Endothelial cell of umbilical vein (primary cell): Measurements from ENCODE around the gene AREG. TPM values are rescaled to one million over a fixed set of nuclear protein-coding genes. Genes with fewer than 3 reads are reported as not detected.

Experiments
- BruUV-seq: library from RNA; stranded (reverse); fragments of 400-500 nt; replicated peaks from 2 replicates; lab custom pipeline; 2021; lab: Mats Ljungman, UMichigan
- CTCF ChIA-PET: fragments of 300-600, 350-600 bp; sonication (Branson Sonifier 250); formaldehyde crosslinking; loops from one replicate; lab custom pipeline; 2021; ENCODE audit warnings: antibody characterized with exemption, inconsistent platforms; lab: Charles Lee
- POLR2A ChIA-PET: fragments of 300-600, 350-600 bp; sonication (Branson Sonifier 250); formaldehyde crosslinking; loops from one replicate; lab custom pipeline; 2021; ENCODE audit warnings: antibody characterized with exemption, inconsistent platforms; lab: Charles Lee
- DNase-seq: peaks from one replicate; pipeline ENCODE4 v3.0.0-alpha.2; 2011; ENCODE audit warnings: low read depth, low spot score
- FAIRE-seq: peaks from 2 replicates; lab custom pipeline; 2011; peaks lifted over from hg19 to GRCh38; lab: Jason Lieb, UNC
- H2AFZ ChIP-seq: 2 replicates; pipeline ENCODE4 v1.6.0; 2012; ENCODE audit warnings: low read depth, low read length, control low read depth, inconsistent platforms
- H3K27ac ChIP-seq: 2 replicates; pipeline ENCODE4 v1.5.1; 2011; ENCODE audit warnings: low read depth, mild to moderate bottlenecking, control low read depth, low read length, moderate library complexity; ENCODE audit not compliant: insufficient read depth
- H3K27me3 ChIP-seq, 2 experiments: 2 replicates each; pipeline versions ENCODE4 v1.6.0 to v1.6.1; 2011; ENCODE audit warnings: low read length in 2 of 2, mixed read lengths in 1 of 2; ENCODE audit not compliant: control insufficient read depth in 2 of 2, insufficient read depth in 2 of 2
- H3K36me3 ChIP-seq, 2 experiments: 2 replicates in 1 of 2; 3 replicates in 1 of 2; pipeline ENCODE4 v1.5.1; 2011; ENCODE audit warnings: low read length in 2 of 2, mild to moderate bottlenecking in 1 of 2, moderate library complexity in 1 of 2; ENCODE audit not compliant: control insufficient read depth in 2 of 2, insufficient read depth in 2 of 2; ENCODE audit errors: extremely low read depth in 1 of 2
- H3K4me1 ChIP-seq: 3 replicates; pipeline ENCODE4 v1.5.1; 2011; ENCODE audit warnings: mild to moderate bottlenecking, low read length; ENCODE audit not compliant: control insufficient read depth, insufficient read depth; ENCODE audit errors: extremely low read depth
- H3K4me2 ChIP-seq: 2 replicates; pipeline ENCODE4 v1.6.1; 2011; ENCODE audit warnings: low read length, control low read depth, mixed read lengths; ENCODE audit not compliant: insufficient read depth
- H3K4me3 ChIP-seq, 3 experiments: fragments of 200-600 bp in 1 of 3; sonication (generic), shearing (Covaris generic) in 1 of 3; replicated peaks in 1 of 3; 2 replicates each; pipeline ENCODE4 v1.5.1; 2011 to 2016; ENCODE audit warnings: control low read depth in 3 of 3, low read length in 3 of 3, mild to moderate bottlenecking in 2 of 3, inconsistent platforms in 1 of 3, low read depth in 1 of 3, moderate library complexity in 1 of 3; ENCODE audit not compliant: insufficient read depth in 1 of 3
- H3K79me2 ChIP-seq: 2 replicates; pipeline ENCODE4 v1.6.0; 2012; ENCODE audit warnings: low read length, inconsistent platforms; ENCODE audit not compliant: control insufficient read depth, insufficient read depth
- H3K9ac ChIP-seq: replicated peaks from 2 replicates; pipeline ENCODE3; 2011; ENCODE audit warnings: low read length, control low read depth; ENCODE audit not compliant: insufficient read depth; ENCODE audit errors: extremely low read depth
- H3K9me1 ChIP-seq: replicated peaks from 3 replicates; pipeline ENCODE4 v1.6.0; 2011; ENCODE audit warnings: mild to moderate bottlenecking, low read length; ENCODE audit not compliant: control insufficient read depth, insufficient read depth; ENCODE audit errors: extremely low read depth
- H3K9me3 ChIP-seq: replicated peaks from 2 replicates; pipeline ENCODE4 v1.5.1; 2012; ENCODE audit warnings: low read length, inconsistent platforms; ENCODE audit not compliant: control insufficient read depth, insufficient read depth
- H4K20me1 ChIP-seq: replicated peaks from 2 replicates; pipeline ENCODE3; 2011; ENCODE audit warnings: mild to moderate bottlenecking, low read length; ENCODE audit not compliant: control insufficient read depth, insufficient read depth; ENCODE audit errors: extremely low read depth
- CTCF ChIP-seq, 2 donors: IDR thresholded peaks; 1 replicate in 1 of 2; 2 replicates in 1 of 2; pipeline ENCODE4 v1.5.1; 2011; ENCODE audit warnings: low read length in 2 of 2, mild to moderate bottlenecking in 2 of 2, moderate library complexity in 2 of 2, control low read depth in 1 of 2, inconsistent platforms in 1 of 2, low read depth in 1 of 2; ENCODE audit not compliant: insufficient read depth in 1 of 2; ENCODE audit errors: extremely low read depth in 1 of 2
- EZH2 ChIP-seq: IDR thresholded peaks from 2 replicates; pipeline ENCODE4 v1.6.1; 2012; ENCODE audit warnings: borderline replicate concordance, low read depth, mild to moderate bottlenecking, moderate library complexity, low read length, inconsistent platforms; ENCODE audit not compliant: severe bottlenecking
- FOS ChIP-seq: IDR thresholded peaks from 2 replicates; pipeline ENCODE4 v1.6.1; 2011; ENCODE audit warnings: mild to moderate bottlenecking, low read length, moderate library complexity, borderline replicate concordance; ENCODE audit not compliant: insufficient read depth
- GATA2 ChIP-seq: IDR thresholded peaks from 2 replicates; pipeline ENCODE4 v1.7.0; 2011; ENCODE audit warnings: low read depth, mild to moderate bottlenecking, moderate library complexity, mixed read lengths, low read length; ENCODE audit not compliant: insufficient read length, insufficient read depth
- JUN ChIP-seq: IDR thresholded peaks from 2 replicates; pipeline ENCODE4 v1.6.1; 2011; ENCODE audit warnings: borderline replicate concordance, low read depth; ENCODE audit not compliant: insufficient read length, insufficient read depth
- MAX ChIP-seq: IDR thresholded peaks from 2 replicates; pipeline ENCODE4 v1.6.1; 2011; ENCODE audit not compliant: insufficient read depth, insufficient read length
- MYC ChIP-seq: IDR thresholded peaks from one replicate; pipeline ENCODE4 v1.6.1; 2011; ENCODE audit warnings: mild to moderate bottlenecking, low read depth, low read length
- POLR2A ChIP-seq: IDR thresholded peaks from 2 replicates; pipeline ENCODE4 v1.6.1; 2012; ENCODE audit warnings: low read depth, mild to moderate bottlenecking, control low read depth, low read length
- POLR2AphosphoS5 ChIP-seq: IDR thresholded peaks from 2 replicates; pipeline ENCODE4 v1.6.1; 2012; ENCODE audit warnings: low read depth, mild to moderate bottlenecking, control low read depth, low read length, moderate library complexity; ENCODE audit not compliant: insufficient read depth
- dilution Hi-C: fragments of 300-500 bp; cut with MboI; formaldehyde crosslinking; loops from one replicate; pipeline ENCODE4 v1.15.0; 2019; ENCODE audit warnings: low sequenced_read_pairs; ENCODE audit not compliant: extremely low pct_ligation_motif_present
- intact Hi-C: fragments of 100-400 bp; cut with micrococcal nuclease; formaldehyde crosslinking; loops from one replicate; pipeline ENCODE4 v1.10.0; 2022
- polyA plus RNA-seq, 4 experiments: library from polyadenylated mRNA; depleted of rRNA in 3 of 4; stranded (reverse) in 3 of 4; unstranded in 1 of 4; fragments of >200 nt; gene quantifications; 2 replicates each; pipeline versions ENCODE4 v1.2.1 to v1.2.3, GENCODE V29; 2011 to 2012; ENCODE audit warnings: missing spikeins in 1 of 4
- total RNA-seq: library from RNA; stranded (reverse); gene quantifications from 2 replicates; pipeline ENCODE4 v1.2.3, GENCODE V29; 2021

The AREG gene
- total and polyA plus RNA-seq, 2 donors (not counting 3 experiments of a cell fraction or from before 2014, with no cell fraction given) = 0.17 to 0.55 TPM

- no peaks in the 10 kb centered on the region for H3K36me3 ChIP-seq
- DNase-seq (peak; percentile 16), FAIRE-seq (peak; percentile 71)
- CTCF ChIA-PET = interaction anchor here (1.6 kb wide), 2 partner anchors 14 to 17 kb away, joined by 4 to 9 read pairs; partner anchors contain the start of gene AREG
- no peaks in the 10 kb centered on the region for H3K79me2 ChIP-seq
- H4K20me1 ChIP-seq = no peaks in the 10 kb centered on the region
- no peak overlapping the region for H3K4me3 ChIP-seq
- BruUV-seq = no TSS peak
- dilution Hi-C loops (no loop called here), intact Hi-C loops (no loop called here)
- no peak overlapping the region for H3K9ac ChIP-seq
- H2AFZ ChIP-seq = no peak overlapping the region
- H3K9me1 ChIP-seq = no peaks in the 10 kb centered on the region
- H3K27me3 ChIP-seq = no peaks in the 10 kb centered on the region
- H3K4me1 ChIP-seq = peaks cover 24% of the 10 kb centered on the region
- no peak overlapping the region for H3K27ac ChIP-seq
- no peak overlapping the region for H3K4me2 ChIP-seq
- POLR2A ChIA-PET = no interaction called here
- no peaks in the 10 kb centered on the region for H3K9me3 ChIP-seq
- TF ChIP-seq POLR2AphosphoS5 = no peak
- TF ChIP-seq MAX = no peak
- peak; percentile 43 for TF ChIP-seq FOS
- TF ChIP-seq EZH2 = no peak
- TF ChIP-seq CTCF (IDR thresholded peaks at IDR 0.05; ENCODE audit: extremely low read depth in 1 of 2, insufficient read depth in 1 of 2, low read depth in 1 of 2, low read length in 2 of 2) = no peak
- TF ChIP-seq POLR2A = no peak
- TF ChIP-seq MYC = no peak
- peak; percentile 44 for TF ChIP-seq GATA2
- TF ChIP-seq JUN = no peak
Measured at GRCh38 chr4:74428276-74428675, 16.7 kb upstream of the AREG start.
